Dedifferentiated amniotic fluid mesenchymal stem cell (primary cell): ENCODE results near the gene SDE2.
A peak's percentile ranks its signal among the peaks of the same experiment; 100 is the strongest.
"Not testable (repeated sequence)": the region's sequence is repeated elsewhere in the genome, so short reads cannot be mapped to it uniquely, and the experiment has no call there.

Source experiments
- DNase-seq: peaks from one replicate; pipeline ENCODE4 v3.0.0-alpha.2; 2016; ENCODE audit errors: extremely low spot score

Gene SDE2

DNA sequence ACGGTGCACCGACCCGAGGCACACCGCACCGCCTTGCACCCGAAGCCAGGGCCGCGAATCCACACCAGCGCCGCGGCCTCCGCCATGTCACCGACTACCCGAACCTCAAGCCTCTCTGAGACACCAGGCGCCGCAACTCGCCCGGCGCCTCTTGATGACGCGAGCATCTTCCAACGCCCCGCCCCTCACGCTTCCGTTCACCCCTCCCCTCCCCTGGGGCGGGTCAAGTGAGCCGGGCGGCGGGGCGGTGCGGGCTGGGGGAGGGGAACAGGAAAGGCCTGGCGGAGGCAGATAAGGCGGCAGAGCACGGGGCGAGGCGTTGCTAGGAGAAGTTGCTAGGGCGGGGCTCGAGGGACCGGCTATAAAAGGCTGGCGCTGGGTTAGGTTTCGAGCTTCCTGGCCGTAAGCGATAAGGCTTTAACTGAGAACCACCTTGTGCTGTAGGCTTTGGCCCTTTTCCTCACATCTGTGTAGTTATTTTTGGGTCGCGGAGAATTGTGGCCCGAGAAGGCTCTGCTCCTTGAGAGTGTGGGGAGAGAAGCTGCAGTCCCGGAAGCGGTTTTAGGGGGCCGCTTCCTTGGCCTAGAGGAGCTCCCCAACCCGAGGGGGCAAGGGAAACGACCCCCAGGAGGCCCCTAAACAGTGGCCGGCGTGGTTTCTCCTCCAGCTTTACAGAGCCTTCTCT lies at the start of gene SDE2:
SDE2 (minus strand) TSS at position 117 of the 685 bp plus-strand sequence; CDS start at position 86, 31 bp downstream.
- DNase-seq, result peak; percentile 99

DNA sequence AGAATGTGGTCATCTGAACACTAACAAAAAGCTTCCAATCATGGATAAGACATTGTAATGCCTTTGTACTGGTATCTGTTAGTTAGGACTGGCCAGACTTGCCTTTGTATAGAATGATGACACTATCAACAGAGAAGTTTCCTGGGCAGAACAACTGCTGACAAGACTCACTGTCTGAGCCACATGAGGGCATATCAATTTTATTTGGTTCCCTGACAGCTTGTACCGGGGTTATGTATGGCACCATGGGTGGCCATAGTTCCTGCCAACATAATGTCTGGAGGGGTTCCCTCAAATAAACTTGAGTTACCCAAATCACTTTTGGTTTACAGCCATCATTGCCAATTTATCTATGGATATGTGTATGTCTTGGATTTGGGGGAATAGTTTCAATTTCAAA lies 49.7 kb upstream of the SDE2 start:
- no peak for DNase-seq

DNA sequence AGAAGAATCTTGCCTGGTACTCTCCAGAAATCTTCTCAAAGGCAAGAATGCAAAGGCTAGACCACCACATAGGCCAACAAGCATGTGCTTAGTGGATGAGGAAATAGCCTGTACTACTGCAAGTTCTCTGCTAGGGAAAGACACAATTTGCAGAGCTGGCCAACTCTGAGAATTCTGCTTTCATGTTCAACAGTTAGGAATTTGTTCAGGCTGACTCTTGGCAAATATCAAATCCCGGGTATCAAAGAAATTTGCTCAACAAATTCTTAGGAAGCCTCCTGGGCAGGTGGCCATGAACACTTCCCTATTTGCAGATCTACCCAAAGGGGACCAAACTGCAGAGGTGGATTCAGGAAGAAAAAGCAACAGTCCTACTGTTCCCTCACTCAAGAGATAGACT lies 48.4 kb upstream of the SDE2 start:
- DNase-seq, result peak; percentile 21

DNA sequence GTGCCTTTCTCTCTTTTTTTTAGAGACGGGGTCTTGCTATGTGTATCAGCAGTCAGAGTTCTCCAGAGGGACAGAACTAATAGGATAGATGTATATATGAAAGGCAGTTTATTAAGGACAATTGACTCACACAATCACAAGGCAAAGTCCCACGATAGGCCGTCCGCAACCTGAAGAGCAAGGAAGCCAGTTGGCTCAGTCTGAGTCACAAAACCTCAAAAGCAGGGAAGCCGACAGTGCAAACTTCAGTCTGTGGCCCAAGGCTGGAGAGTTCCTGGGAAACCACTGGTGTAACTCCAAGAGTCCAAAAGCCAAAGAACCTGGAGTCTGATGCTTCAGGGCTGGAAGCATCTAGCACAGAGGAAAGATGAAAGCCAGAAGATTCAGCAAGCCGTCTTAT lies 47.1 kb upstream of the SDE2 start:
- no peak for DNase-seq

DNA sequence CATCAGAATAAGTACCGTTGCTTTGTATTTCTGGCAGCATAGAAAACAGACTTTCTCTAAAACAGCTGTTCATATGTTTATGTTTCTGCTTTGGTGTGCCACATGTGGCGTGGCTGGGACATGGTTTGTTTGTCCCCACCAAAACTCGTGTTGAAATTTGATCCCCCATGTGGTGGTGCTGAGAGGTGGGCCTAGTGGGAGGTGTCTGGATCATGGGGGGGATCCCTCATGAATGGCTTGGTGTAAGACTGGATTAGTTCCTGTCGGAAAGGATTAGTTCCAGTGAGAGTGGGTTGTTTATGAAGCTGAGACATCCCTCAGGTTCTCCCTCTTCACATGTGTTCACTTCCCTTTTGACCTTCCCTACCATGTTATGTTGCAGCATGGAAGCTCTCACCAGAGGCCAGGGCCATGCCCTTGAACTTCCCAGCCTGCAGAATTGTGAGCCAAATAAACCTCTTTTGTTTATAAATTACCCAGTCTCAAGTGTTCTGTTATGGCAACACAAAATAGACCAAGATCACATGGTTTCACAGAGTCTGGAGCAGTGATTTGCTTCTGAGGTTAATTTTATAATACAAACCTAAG lies 45.5 kb upstream of the SDE2 start:
- no peak for DNase-seq

DNA sequence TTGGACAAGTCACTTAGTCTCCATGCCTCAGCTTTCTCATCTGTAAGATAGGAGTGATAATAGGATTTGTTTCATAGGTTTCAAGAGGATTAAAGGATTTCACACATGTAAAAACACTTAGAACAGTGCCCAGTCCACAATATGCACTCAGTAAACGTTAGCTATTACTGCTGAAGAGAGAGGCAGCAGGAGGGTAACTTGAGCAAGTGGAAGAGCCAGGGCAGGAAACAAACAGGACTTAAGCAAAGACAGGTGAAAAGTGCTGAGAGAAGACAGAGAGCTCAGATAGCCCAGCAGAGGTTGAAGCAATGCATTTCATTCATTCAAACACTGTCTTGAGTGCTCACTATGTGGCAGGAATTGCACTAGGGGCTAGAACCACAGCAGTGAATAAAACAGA lies 42.3 kb upstream of the SDE2 start:
- DNase-seq, result no peak

DNA sequence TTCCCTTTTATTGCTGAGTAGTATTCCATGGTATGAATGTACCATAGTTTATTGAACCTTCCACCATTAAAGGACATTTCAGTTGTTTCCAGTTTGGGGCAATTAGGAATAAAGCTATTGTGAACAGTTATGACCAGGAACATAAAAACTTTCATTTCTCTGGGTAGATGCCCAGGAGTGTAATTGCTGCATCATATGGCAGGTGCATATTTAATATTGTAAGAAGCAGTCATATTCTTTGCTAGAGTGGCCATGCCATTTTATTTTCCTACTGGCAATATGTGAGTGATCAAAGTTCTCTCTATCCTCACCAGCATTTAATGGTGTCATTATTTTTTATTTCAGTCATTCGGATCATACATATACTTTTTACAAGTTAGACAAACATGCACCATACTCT lies 39.5 kb upstream of the SDE2 start:
- DNase-seq, result no peak

DNA sequence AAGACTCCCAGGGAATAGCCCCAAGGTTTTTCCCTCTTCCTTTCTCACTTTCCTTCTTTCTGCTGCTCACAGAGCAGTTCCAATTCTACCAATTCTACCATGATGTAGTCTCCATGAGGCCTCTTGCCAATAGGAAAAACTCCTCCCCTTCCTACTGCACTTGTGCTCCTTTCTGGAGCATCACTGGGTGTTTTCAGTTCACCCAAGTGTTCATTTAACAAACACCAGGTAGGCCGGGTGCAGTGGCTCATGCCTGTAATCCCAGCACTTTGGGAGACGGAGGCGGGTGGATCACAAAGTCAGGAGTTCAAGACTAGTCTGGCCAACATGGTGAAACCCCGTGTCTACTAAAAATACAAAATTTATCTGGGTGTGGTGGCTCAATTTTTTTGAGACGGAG lies 36.8 kb upstream of the SDE2 start:
- no peak for DNase-seq

DNA sequence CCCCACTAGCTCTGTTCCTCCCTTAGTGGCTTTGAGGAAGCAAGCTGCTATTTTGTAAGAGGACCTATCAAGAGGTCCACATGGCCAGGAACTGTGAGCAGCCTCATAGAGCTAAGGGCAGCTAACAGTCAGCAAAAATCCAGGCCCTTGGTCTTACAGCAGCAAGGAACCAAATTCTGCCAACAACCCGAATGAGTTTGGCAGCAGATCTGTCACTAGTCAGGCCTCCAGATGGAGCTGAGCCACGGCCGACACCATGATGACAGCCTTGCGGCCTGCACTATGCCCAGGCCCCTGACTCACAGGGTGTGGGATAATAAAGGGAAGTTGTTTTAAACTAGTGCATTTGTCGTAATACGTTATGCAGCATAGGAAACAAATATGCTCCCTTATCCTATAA lies 35.3 kb upstream of the SDE2 start:
- peak; percentile 26 for DNase-seq

DNA sequence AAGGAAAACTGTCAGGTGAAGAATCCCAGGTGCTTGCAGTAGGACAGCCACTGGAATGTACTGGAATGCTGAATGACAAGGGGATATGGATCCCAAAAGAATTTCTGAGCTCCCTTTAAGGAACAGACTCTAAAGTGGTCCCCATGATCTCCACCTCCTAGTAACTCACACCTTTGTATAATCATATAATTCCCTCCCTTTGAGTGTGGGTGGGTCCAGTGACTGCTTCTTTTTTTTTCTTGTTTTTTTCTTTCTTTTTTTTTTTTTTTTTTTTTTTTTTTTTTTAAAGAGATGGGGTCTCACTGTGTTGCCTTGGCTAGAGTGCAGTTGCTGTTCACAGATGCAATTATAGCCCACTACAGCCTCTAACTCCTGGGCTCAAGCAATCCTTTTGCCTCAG lies 34.8 kb upstream of the SDE2 start:
- no peak for DNase-seq

DNA sequence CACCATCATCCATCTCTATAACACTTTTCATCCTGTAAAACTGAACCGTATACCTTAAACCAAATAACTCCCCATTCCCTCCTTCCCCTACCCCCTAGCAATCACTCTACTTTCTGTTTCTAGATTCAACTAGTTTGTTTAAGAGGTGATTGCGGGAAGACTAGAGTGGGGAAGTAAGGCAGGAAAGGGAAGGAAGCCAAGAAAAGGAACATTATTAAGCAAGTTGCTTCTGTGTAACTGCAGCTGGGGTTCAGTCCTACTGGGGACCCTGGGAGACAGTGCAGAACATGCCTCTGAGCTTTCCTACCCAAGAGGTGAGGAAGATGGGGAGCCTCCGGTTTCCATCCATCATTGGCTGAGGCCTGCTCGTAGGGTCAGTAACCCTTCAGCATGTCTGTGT lies 34.4 kb upstream of the SDE2 start:
- DNase-seq, result no peak

DNA sequence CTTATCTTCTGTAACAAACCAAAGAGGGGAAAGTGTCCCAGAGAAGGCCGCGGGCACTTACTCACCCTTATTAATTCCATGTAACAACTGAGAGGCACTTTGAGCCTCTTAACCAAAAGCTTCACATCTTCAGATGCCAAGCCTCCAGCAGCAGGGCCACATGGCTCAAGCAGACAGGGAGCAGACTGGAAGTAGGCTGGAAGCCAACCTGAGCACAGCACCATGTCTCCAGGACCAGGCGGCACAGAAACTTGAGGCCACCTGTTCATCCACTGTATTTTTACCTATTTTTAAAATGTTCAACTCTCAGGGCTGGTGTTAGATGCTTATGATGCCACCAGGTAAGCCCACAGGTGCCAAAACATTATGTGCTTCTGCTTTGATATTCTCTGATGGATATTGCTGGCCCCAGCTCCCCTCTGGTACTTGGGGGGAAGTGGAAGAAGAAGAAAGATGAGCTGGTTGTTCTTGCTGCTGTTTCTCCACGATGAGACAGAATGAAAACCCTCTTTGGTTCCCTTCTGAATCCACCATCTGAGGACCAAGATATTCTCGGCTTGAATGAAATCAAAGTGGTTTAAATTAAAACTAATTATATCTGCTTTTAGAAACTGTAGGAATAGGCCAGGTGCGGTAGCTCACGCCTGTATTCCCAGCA lies 30.6 kb upstream of the SDE2 start:
- DNase-seq, result no peak

DNA sequence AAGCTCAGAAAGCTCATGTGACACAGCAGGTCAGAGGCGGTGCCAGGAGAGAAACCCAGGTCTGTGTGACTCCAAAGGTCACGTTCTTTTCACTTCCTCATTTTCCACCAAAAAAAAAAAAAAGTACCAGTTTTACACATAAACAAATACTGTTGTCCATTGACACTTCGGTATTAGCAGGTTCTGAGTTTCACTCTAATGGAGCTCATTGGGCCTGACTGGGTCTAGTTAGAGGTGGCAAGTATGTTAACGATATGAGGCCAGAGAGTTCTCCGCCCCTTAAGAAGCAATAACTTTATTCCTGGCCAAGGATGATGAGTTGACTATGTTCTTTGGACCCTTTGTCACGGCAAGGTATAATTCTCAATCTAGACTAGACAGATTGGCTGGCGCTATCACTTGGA lies 30.0 kb upstream of the SDE2 start:
- no peak for DNase-seq

DNA sequence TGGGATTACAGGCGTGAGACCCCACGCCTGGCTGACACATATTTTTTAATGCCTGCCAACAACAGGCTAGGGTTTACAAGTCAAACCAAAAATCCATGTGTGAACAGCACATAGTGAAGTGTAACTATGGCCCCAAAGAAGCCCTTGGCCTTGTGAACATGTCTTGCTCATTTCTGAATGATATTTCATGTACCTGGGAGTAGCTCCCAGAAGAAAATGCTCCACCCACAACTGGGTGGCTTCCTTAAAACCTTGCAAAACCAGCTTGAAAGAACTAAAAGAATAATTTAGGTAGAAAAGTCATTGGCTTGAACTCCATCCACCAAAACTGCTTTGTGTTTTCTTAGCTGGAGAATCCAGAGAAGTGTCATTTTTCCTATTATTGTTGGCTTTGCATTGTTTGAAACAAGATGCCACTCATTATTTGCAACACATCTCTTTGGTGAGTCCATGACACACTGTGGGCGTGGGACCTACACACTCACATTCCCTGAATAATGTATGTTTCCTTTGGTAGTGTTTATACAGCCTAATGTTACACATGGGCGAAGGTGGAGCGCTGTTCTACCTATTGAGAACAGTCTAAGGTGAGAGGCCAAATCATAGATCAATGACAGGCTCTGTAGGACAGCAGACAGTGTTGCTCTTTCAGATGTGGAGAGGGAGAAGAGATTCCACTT lies 28.5 kb upstream of the SDE2 start:
- no peak for DNase-seq

DNA sequence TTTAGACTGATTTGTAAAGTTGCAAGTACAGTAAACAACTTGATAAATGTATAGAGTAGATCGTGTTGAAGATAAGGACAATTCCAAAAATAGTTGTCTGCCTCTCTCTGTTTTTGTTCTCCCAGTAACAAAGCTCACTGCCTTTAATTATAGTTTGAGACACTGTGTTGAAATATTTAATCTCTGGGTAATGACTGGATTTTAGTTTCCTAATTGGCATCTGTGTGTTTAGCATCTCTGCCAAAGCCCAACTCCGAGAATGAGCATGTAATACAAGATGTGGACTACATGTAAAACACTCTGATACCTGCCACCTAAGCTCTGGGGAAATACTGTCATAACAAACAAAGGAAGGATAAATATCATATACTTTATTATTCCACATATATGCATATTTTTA lies 27.7 kb upstream of the SDE2 start:
- DNase-seq, result no peak

DNA sequence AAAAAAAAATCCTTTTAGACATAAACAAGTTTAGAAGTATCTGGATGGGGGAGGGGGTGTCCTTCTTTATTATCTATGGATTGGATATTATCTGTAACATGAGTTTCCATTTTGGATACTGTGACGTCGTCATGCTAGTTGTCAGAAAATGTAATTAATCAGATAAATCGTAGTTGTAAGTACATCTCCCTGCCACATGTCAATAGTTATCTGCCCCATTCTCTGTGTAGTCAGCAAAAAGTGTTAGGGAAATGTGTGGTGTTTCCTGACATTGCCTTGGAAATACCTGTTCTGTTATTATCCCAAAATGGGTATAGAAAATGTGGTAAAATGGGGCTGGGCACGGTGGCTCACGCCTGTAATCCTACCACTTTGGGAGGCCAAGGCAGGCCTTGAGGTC lies 24.6 kb upstream of the SDE2 start:
- DNase-seq, result no peak

DNA sequence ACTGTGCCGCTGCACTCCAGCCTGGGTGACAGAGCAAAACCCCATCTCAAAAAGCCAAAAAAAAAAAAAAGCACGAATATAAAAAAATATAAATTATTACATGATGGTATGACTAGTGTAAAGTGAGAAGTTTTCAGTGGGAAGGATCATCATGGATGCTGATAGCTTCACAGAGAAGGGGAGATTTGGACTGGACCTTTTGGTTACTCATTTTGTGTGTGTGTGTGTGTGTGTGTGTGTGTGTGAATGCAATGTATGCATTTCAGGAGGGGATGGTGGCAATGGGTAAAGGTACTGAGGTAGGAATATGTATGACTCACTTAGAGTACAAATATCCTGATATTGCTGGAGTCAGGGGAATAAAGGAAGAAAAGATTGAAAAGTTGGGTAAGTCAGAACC lies 22.7 kb upstream of the SDE2 start:
- no peak for DNase-seq

DNA sequence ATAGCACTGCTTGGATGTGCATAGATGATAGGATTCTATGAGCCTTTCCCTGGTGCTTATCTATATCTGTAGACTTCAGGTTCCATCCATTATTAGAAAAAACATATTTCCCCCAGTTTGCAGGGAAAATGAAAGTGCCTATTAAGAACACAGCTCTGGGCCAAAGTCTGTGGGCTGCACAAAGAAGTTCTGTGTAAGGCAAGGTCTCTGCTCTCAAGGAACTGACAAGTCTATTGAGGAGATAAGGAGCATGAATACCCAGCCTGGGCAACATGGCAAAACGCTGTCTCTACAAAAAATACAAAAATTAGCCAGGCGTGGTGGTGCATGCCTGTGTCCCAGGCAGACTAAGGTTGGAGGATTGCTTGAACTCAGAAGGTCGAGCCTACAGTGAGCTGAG lies 22.3 kb upstream of the SDE2 start:
- no peak for DNase-seq

DNA sequence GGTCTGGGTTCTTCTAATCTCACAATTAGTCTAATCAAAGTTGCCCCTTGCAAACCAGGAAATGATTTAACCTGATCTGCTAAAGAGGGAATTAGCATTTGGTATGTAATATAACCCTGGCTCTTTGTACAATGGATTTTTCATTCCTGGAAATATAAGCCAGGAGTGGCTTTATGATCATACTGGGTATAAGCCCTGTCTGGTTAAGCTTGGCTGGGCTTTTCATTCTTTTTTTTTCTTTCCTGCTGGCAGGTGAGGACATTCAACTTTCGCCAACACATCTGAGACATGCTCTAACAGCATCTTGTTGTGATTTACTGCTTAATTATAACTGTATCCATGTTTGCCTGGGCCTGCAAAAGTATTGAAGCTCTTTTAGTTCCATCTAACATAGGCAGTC lies 20.4 kb upstream of the SDE2 start:
- no peak for DNase-seq

DNA sequence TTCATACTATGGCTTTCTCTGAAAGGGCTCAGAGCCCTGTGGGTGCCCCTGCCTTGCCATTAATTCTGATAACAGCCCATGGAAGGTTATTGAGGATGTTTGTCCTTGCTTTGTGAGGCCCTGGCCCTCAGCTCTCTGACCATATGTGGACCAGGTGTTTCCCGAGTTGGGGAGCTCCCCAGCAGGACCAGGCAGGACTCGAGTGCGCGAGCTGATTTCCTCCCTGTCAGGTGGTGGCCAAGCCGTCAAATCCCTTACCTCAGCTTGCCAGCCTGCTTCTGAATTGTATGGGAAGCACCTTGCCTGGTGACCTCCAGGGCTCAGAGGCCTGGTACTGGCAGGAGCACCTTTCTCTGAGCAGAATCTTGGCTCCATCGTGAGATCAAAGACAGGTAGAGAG lies 17.9 kb upstream of the SDE2 start:
- DNase-seq, result no peak

DNA sequence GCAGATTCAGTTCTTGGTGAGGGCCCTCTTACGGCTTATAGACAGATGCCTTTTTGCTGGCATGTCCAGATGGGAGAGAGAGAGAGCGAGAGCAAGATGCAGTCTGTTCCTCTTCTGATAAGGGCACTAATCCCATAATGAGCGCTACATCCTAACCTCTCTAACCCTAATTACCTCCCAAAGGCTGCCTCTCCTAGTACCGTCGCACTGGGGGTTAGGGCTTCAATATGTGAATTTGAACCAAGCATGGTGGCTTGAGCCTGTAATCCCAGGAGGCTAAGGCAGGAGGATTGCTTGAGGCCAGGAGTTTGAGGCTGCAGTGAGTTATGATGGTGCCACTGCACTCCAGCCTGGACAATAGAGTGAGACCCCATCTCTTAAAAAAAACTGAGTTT lies 10.5 kb upstream of the SDE2 start:
- DNase-seq, result no peak

DNA sequence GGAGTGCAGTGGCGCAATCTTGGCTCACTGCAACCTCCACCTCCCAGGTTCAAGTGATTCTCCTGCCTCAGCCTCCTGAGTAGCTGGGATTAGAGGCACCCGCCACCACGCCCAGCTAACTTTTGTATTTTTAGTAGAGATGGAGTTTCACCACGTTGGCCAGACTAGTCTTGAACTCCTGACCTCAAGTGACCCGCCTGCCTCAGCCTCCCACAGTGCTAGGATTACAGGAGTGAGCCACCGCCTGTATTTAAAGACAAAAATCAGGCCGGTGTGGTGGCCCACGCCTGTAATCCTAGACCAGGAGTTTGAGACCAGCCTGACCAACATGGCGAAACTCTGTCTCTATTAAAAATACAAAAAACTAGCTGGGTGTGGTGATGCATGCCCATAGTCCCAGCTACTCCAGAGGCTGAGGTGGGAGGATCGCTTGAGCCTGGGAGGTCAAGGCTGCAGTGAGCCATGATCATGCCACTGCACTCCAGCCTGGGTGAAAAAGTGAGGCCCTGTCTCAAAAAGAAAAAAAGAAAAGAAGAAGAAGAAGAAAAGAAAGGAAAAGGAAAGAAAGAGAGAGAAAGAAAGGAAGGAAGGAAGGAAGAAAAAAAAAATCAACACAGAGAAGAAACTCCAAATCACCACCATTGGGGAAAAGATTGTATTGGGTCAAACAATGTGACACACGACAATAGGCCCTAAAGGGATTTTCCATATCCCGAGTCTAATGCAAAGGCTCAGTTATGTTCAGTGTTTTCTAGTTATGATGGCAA lies 8.2 kb upstream of the SDE2 start:
- not testable (repeated sequence) for DNase-seq
